Natural killer cell (primary cell): ENCODE results near the gene NPM1. TPM values are rescaled to one million over a fixed set of nuclear protein-coding genes. Genes with fewer than 3 reads are reported as not detected.

ENCODE experiments used
- ATAC-seq, 3 donors: fragments of 150-1000 bp in 2 of 3; fragments of 200-7000 bp in 1 of 3; cut with Tn5 transposase; 1 replicate in 1 of 3; 2 replicates in 2 of 3; pipeline ENCODE4 v1.10.0; 2021; ENCODE audit warnings: mild to moderate bottlenecking in 2 of 3, moderate library complexity in 2 of 3
- DNase-seq, 2 donors: peaks; one replicate each; pipeline versions ENCODE4 v3.0.0 to v3.0.0-alpha.2; 2013 to 2021; ENCODE audit warnings: mixed read lengths in 1 of 2
- H3K27ac ChIP-seq: one replicate; pipeline ENCODE4 v1.5.1; 2013; ENCODE audit warnings: mild to moderate bottlenecking, low read length
- H3K27me3 ChIP-seq: one replicate; pipeline ENCODE4 v1.6.1; 2013; ENCODE audit warnings: low read length; ENCODE audit not compliant: control insufficient read depth, insufficient read depth
- H3K36me3 ChIP-seq: one replicate; pipeline ENCODE4 v1.6.1; 2013; ENCODE audit warnings: low read length; ENCODE audit not compliant: control insufficient read depth, insufficient read depth
- H3K4me1 ChIP-seq: one replicate; pipeline ENCODE4 v1.6.1; 2013; ENCODE audit warnings: low read length; ENCODE audit not compliant: control insufficient read depth, insufficient read depth
- H3K4me3 ChIP-seq: one replicate; pipeline ENCODE4 v1.5.1; 2013; ENCODE audit warnings: low read length
- H3K9me3 ChIP-seq: one replicate; pipeline ENCODE4 v1.6.1; 2013; ENCODE audit warnings: low read length; ENCODE audit not compliant: control insufficient read depth, insufficient read depth
- H3K27ac Mint-ChIP-seq, 2 donors: one replicate each; pipeline ENCODE4 v1.8.0; 2022; ENCODE audit warnings: mild to moderate bottlenecking in 2 of 2, mixed read lengths in 2 of 2, moderate library complexity in 1 of 2
- H3K27me3 Mint-ChIP-seq, 2 donors: one replicate each; pipeline ENCODE4 v1.8.0; 2022; ENCODE audit warnings: low read depth in 2 of 2, mixed read lengths in 2 of 2
- H3K36me3 Mint-ChIP-seq: one replicate; pipeline ENCODE4 v1.8.0; 2022; ENCODE audit warnings: mixed read lengths
- H3K4me1 Mint-ChIP-seq, 2 donors: one replicate each; pipeline ENCODE4 v1.8.0; 2022; ENCODE audit warnings: mixed read lengths in 2 of 2
- H3K4me3 Mint-ChIP-seq: one replicate; pipeline ENCODE4 v1.8.0; 2022; ENCODE audit warnings: mild to moderate bottlenecking, moderate library complexity, mixed read lengths
- H3K9me3 Mint-ChIP-seq, 2 donors: one replicate each; pipeline ENCODE4 v1.8.0; 2022; ENCODE audit warnings: mixed read lengths in 2 of 2
- WGBS: methylation state at CpG from one replicate; pipeline ENCODE4 v1.1.7; 2013; ENCODE audit warnings: missing lambda C conversion rate; ENCODE audit not compliant: insufficient coverage; 5-methylcytosine and 5-hydroxymethylcytosine counted together
- intact Hi-C: fragments of 100-400 bp; cut with micrococcal nuclease; formaldehyde crosslinking; loops from one replicate; pipeline ENCODE4 v1.14.2; 2022
- total RNA-seq, 4 donors: library from RNA; stranded (reverse); fragments of 120-200 nt in 1 of 4; gene quantifications; one replicate each; pipeline versions ENCODE4 v1.2.3 to v1.2.4, GENCODE V29; 2013 to 2022
- TF ChIP-seq, protein P1 (sequence below): fragments of 200-600 bp; IDR thresholded peaks from one replicate; pipeline ENCODE4 v1.8.0; 2022; ENCODE audit warnings: antibody characterized with exemption

The NPM1 gene
- total RNA-seq, 3 donors from 2014 or later (not counting 1 experiment from before 2014, with no cell fraction given), result 440 to 554 (median 454) TPM

DNA sequence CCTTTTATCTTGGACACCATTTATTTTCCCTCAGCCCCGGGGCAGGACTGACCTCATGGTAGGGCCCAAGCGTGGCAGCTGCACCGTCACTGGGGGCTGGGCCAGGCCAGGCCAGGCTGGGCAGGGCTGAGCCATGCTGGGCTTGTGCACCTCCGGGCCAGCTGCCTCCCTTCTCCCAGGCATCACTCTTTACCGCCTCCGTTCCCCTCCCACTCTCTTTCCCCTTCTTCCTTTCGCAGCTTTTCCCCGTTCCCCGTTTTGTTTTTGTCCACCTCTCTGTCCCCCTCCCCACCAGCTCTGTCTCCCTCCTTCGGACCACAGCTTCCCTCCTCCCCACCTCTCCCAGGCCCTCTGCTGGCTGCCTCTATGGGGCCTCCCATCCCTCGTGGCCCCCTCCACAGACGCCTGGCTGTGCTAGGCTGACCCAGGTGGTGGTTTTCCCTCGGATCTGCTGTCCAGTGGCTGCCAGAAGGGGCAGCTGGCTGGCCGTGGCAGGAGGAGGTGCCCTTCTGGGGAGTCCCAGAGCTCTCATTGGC lies 49.7 kb downstream of the NPM1 start:
- Histone ChIP-seq H3K9me3 (no peaks in the 10 kb centered on the region), H3K4me3 (no peak overlapping the region), H3K27me3 (no peaks in the 10 kb centered on the region), H3K36me3 (no peaks in the 10 kb centered on the region), H3K4me1 (no peaks in the 10 kb centered on the region), H3K27ac (no peak overlapping the region)
- no peak overlapping the region for H3K27ac Mint-ChIP-seq
- no peaks in the 10 kb centered on the region for H3K9me3 Mint-ChIP-seq
- no peaks in the 10 kb centered on the region for H3K36me3 Mint-ChIP-seq
- H3K4me1 Mint-ChIP-seq, result no peaks in the 10 kb centered on the region
- no peaks in the 10 kb centered on the region for H3K27me3 Mint-ChIP-seq
- TF ChIP-seq, protein P1, sequence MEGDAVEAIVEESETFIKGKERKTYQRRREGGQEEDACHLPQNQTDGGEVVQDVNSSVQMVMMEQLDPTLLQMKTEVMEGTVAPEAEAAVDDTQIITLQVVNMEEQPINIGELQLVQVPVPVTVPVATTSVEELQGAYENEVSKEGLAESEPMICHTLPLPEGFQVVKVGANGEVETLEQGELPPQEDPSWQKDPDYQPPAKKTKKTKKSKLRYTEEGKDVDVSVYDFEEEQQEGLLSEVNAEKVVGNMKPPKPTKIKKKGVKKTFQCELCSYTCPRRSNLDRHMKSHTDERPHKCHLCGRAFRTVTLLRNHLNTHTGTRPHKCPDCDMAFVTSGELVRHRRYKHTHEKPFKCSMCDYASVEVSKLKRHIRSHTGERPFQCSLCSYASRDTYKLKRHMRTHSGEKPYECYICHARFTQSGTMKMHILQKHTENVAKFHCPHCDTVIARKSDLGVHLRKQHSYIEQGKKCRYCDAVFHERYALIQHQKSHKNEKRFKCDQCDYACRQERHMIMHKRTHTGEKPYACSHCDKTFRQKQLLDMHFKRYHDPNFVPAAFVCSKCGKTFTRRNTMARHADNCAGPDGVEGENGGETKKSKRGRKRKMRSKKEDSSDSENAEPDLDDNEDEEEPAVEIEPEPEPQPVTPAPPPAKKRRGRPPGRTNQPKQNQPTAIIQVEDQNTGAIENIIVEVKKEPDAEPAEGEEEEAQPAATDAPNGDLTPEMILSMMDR, result no peak
- ATAC-seq, result no peak
- 84% methylated on average over 14 of the region's 14 CpGs for WGBS
- no peak for DNase-seq
- no peak overlapping the region for H3K4me3 Mint-ChIP-seq
- intact Hi-C loops, result no loop called here

DNA sequence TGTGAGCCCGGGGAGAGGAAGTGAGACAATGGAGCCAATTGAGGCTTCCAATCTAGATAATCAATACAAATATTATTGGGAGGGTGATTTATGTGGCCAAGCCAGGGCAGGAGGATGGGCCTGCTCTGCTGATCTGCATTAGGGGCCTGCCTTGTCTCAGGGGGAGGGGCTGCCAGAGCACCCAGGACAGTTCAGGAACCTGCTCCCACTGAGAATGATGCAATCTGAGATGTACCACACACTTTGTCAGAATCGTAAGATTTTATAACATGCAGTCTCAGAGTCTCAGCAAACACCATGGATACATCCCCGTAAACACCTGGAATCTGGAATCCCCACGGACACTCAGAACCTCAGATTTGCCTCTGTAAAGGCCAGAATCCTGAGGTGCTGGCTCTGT lies 51.1 kb downstream of the NPM1 start:
- Histone ChIP-seq H3K27ac (no peak overlapping the region), H3K4me1 (no peaks in the 10 kb centered on the region), H3K9me3 (no peaks in the 10 kb centered on the region), H3K27me3 (no peaks in the 10 kb centered on the region), H3K4me3 (no peak overlapping the region), H3K36me3 (no peaks in the 10 kb centered on the region)
- ATAC-seq, result no peak
- H3K27ac Mint-ChIP-seq, result no peak overlapping the region
- TF ChIP-seq, protein P1, result no peak
- H3K27me3 Mint-ChIP-seq, result no peaks in the 10 kb centered on the region
- no peaks in the 10 kb centered on the region for H3K36me3 Mint-ChIP-seq
- intact Hi-C loops, result no loop called here
- H3K9me3 Mint-ChIP-seq, result no peaks in the 10 kb centered on the region
- H3K4me1 Mint-ChIP-seq, result no peaks in the 10 kb centered on the region
- DNase-seq, result no peak
- WGBS, result 85% methylated on average over 4 of the region's 4 CpGs
- H3K4me3 Mint-ChIP-seq, result no peak overlapping the region

DNA sequence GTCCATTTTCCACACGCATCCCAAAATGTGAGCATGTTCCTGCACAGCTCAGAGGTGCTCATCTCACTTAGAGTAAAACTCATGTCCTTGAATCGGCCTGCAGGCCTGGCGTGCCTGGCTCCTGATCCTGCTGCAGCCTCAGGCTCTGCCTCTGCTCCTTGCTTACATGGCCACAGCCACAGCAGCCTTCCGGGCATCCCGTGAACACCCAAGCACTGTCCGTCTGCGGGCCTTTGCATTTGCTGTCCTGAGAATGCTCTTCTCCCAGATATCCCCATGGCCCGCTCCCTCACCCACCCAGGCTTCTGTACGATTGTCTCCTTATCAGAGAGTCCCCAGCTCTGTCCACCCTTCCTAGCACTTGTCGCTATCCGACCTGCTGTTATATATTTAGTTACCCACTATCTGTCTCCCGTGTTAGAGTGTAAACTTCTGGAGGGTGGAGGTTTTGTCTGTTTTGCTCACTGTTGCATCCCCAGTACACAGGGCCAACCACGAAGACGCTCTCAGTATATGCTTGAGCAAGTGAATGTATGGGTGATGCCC lies 53.7 kb downstream of the NPM1 start:
- no peaks in the 10 kb centered on the region for H3K36me3 Mint-ChIP-seq
- H3K4me3 Mint-ChIP-seq, result no peak overlapping the region
- DNase-seq (no peak), ATAC-seq (no peak)
- no peak overlapping the region for H3K27ac ChIP-seq
- no peak overlapping the region for H3K27ac Mint-ChIP-seq
- 88% methylated on average over 12 of the region's 14 CpGs for WGBS
- no peaks in the 10 kb centered on the region for H3K36me3 ChIP-seq
- TF ChIP-seq, protein P1, result no peak
- no peaks in the 10 kb centered on the region for H3K9me3 Mint-ChIP-seq
- no peaks in the 10 kb centered on the region for H3K27me3 ChIP-seq
- no peaks in the 10 kb centered on the region for H3K4me1 Mint-ChIP-seq
- no peaks in the 10 kb centered on the region for H3K27me3 Mint-ChIP-seq
- H3K4me3 ChIP-seq, result no peak overlapping the region
- H3K9me3 ChIP-seq, result no peaks in the 10 kb centered on the region
- no peaks in the 10 kb centered on the region for H3K4me1 ChIP-seq
- intact Hi-C loops, result no loop called here
